Activated T-helper 9 cell treated with anti-CD3 and anti-CD28 coated beads, Interleukin-2, amount 50 U/mL, for 16 hours (primary cell): ENCODE results near the gene ANKRD24.
A peak's percentile ranks its signal among the peaks of the same experiment; 100 is the strongest.
"Not testable (repeated sequence)": the region's sequence is repeated elsewhere in the genome, so short reads cannot be mapped to it uniquely, and the experiment has no call there.

Source experiments
- DNase-seq: peaks from one replicate; pipeline ENCODE4 v3.0.0-alpha.2; 2020; ENCODE audit warnings: low read depth

ANKRD24 gene

GRCh38 chr19:4182084-4182810, at the start of gene ANKRD24, which contains the start of gene SIRT6:
ANKRD24 (plus strand) TSS chr19:4182689; CDS start chr19:4186426, 3,737 bp downstream.
SIRT6 (minus strand) TSS chr19:4182563; CDS start chr19:4182539, 24 bp downstream.
- peak; percentile 95 for DNase-seq

- no peak for DNase-seq
Observed at GRCh38 chr19:4134351-4134750, 48.1 kb upstream of the ANKRD24 start.

GRCh38 chr19:4135386-4135785, 47.1 kb upstream of the ANKRD24 start:
- DNase-seq, result not testable (repeated sequence)

- no peak for DNase-seq
Observed at GRCh38 chr19:4136680-4137088, 45.8 kb upstream of the ANKRD24 start.

- no peak for DNase-seq
Observed at GRCh38 chr19:4138445-4138844, 44.0 kb upstream of the ANKRD24 start.

GRCh38 chr19:4139614-4140236, 42.8 kb upstream of the ANKRD24 start:
- peak; percentile 75 for DNase-seq

- no peak for DNase-seq
Observed at GRCh38 chr19:4140237-4140711, 42.2 kb upstream of the ANKRD24 start.

- DNase-seq, result not testable (repeated sequence)
Observed at GRCh38 chr19:4142916-4143315, 39.6 kb upstream of the ANKRD24 start.

GRCh38 chr19:4144666-4145249, 37.7 kb upstream of the ANKRD24 start:
- DNase-seq, result no peak

GRCh38 chr19:4149518-4150288, 32.8 kb upstream of the ANKRD24 start:
- DNase-seq, result no peak

- DNase-seq, result no peak
Observed at GRCh38 chr19:4151623-4152022, 30.9 kb upstream of the ANKRD24 start.

GRCh38 chr19:4152241-4152998, 30.1 kb upstream of the ANKRD24 start:
- no peak for DNase-seq

- no peak for DNase-seq
Observed at GRCh38 chr19:4154571-4155312, 27.7 kb upstream of the ANKRD24 start.

- no peak for DNase-seq
Observed at GRCh38 chr19:4157164-4157563, 25.3 kb upstream of the ANKRD24 start.

- DNase-seq, result not testable (repeated sequence)
Observed at GRCh38 chr19:4157971-4158370, 24.5 kb upstream of the ANKRD24 start.

- no peak for DNase-seq
Observed at GRCh38 chr19:4161415-4162077, 20.9 kb upstream of the ANKRD24 start.

GRCh38 chr19:4164262-4164661, 18.2 kb upstream of the ANKRD24 start:
- DNase-seq, result no peak

GRCh38 chr19:4171676-4172075, 10.8 kb upstream of the ANKRD24 start:
- DNase-seq, result no peak

GRCh38 chr19:4172861-4173473, 9.5 kb upstream of the ANKRD24 start:
- peak; percentile 53 for DNase-seq
